A673 (cell line): ENCODE data around the gene KRT80. TPM values are rescaled to one million over a fixed set of nuclear protein-coding genes. Genes with fewer than 3 reads are reported as not detected.

ENCODE experiments used
- BruUV-seq: library from RNA; stranded (reverse); fragments of 400-500 nt; replicated peaks from 2 replicates; lab custom pipeline; 2021; lab: Mats Ljungman, UMichigan
- CTCF ChIA-PET: fragments of 300-600 bp; sonication (Branson Sonifier 250); formaldehyde crosslinking; loops from one replicate; lab custom pipeline; 2022; ENCODE audit warnings: antibody characterized with exemption; lab: Charles Lee
- POLR2A ChIA-PET: fragments of 300-600 bp; sonication (Branson Sonifier 250); formaldehyde crosslinking; loops from one replicate; lab custom pipeline; 2022; ENCODE audit warnings: antibody characterized with exemption; ENCODE audit not compliant: low non-redundant PET; lab: Charles Lee
- DNase-seq: peaks from one replicate; pipeline ENCODE4 v3.0.0-alpha.2; 2015; ENCODE audit warnings: low spot score
- H3K27ac ChIP-seq: fragments of 200-600 bp; sonication (generic); 2 replicates; pipeline ENCODE4 v1.5.1; 2016; ENCODE audit warnings: mixed run types, low read depth, mild to moderate bottlenecking, mixed read lengths, antibody characterized with exemption, low read length; ENCODE audit not compliant: poor library complexity, severe bottlenecking
- H3K27me3 ChIP-seq: fragments of 200-600 bp; sonication (generic); replicated peaks from 2 replicates; pipeline ENCODE4 v1.6.1; 2017; ENCODE audit warnings: mixed run types, low read depth, mild to moderate bottlenecking, mixed read lengths, antibody characterized with exemption, low read length; ENCODE audit not compliant: insufficient read depth, poor library complexity
- H3K36me3 ChIP-seq: fragments of 200-600 bp; sonication (generic); 2 replicates; pipeline ENCODE4 v1.6.1; 2016; ENCODE audit warnings: mixed run types, mild to moderate bottlenecking, mixed read lengths, antibody characterized with exemption, low read length; ENCODE audit not compliant: insufficient read depth, poor library complexity, severe bottlenecking
- H3K4me1 ChIP-seq: fragments of 200-600 bp; sonication (generic); 2 replicates; pipeline ENCODE4 v1.6.1; 2017; ENCODE audit warnings: mixed run types, mild to moderate bottlenecking, mixed read lengths, antibody characterized with exemption, low read length; ENCODE audit not compliant: insufficient read depth, poor library complexity, severe bottlenecking
- H3K4me3 ChIP-seq: fragments of 200-600 bp; sonication (generic); 2 replicates; pipeline ENCODE4 v1.5.1; 2016; ENCODE audit warnings: low read depth, mixed run types, mild to moderate bottlenecking, mixed read lengths, low read length; ENCODE audit not compliant: poor library complexity, severe bottlenecking
- H3K9me3 ChIP-seq: fragments of 200-600 bp; sonication (generic); 2 replicates; pipeline ENCODE4 v1.6.1; 2016; ENCODE audit warnings: mixed run types, low read depth, mild to moderate bottlenecking, mixed read lengths, antibody characterized with exemption, low read length; ENCODE audit not compliant: poor library complexity, severe bottlenecking
- EZH2 ChIP-seq: fragments of 200-600 bp; sonication (generic); IDR thresholded peaks from 2 replicates; pipeline ENCODE4 v1.6.1; 2017; ENCODE audit warnings: borderline replicate concordance, low read depth, mild to moderate bottlenecking, mixed read lengths, antibody characterized with exemption, low read length; ENCODE audit not compliant: poor library complexity, severe bottlenecking
- intact Hi-C: fragments of 100-400 bp; cut with micrococcal nuclease; formaldehyde crosslinking; loops from one replicate; pipeline ENCODE4 v1.10.0; 2022; ENCODE audit not compliant: unreplicated experiment
- total RNA-seq: library from RNA; stranded (reverse); gene quantifications from 2 replicates; pipeline ENCODE4 v1.2.3, GENCODE V29; 2021
- TF ChIP-seq, protein P1 (sequence below): fragments of 300-800, 200-600 bp; sonication (generic); conservative IDR thresholded peaks from 2 replicates; pipeline ENCODE4 v1.5.1; 2017; ENCODE audit warnings: low read depth, mild to moderate bottlenecking, antibody characterized with exemption, low read length, moderate library complexity, mixed read lengths

KRT80 gene
- total RNA-seq, 1 experiment from 2014 or later: 1.0 TPM

GRCh38 chr12:52157566-52158150 is 34.2 kb downstream of the KRT80 start:
- H3K36me3 ChIP-seq: no peaks in the 10 kb centered on the region
- no peak for TF ChIP-seq EZH2
- TF ChIP-seq, protein P1, sequence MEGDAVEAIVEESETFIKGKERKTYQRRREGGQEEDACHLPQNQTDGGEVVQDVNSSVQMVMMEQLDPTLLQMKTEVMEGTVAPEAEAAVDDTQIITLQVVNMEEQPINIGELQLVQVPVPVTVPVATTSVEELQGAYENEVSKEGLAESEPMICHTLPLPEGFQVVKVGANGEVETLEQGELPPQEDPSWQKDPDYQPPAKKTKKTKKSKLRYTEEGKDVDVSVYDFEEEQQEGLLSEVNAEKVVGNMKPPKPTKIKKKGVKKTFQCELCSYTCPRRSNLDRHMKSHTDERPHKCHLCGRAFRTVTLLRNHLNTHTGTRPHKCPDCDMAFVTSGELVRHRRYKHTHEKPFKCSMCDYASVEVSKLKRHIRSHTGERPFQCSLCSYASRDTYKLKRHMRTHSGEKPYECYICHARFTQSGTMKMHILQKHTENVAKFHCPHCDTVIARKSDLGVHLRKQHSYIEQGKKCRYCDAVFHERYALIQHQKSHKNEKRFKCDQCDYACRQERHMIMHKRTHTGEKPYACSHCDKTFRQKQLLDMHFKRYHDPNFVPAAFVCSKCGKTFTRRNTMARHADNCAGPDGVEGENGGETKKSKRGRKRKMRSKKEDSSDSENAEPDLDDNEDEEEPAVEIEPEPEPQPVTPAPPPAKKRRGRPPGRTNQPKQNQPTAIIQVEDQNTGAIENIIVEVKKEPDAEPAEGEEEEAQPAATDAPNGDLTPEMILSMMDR: no peak
- BruUV-seq: no TSS peak
- DNase-seq: no peak
- POLR2A ChIA-PET: no interaction called here
- CTCF ChIA-PET: interaction anchor here (0.6 to 1.9 kb wide), 4 partner anchors 162 to 722 kb away, joined by 3 to 6 read pairs (median 4); no protein-coding TSS in a partner anchor
- H3K27me3 ChIP-seq: no peaks in the 10 kb centered on the region
- no peak overlapping the region for H3K27ac ChIP-seq
- intact Hi-C loops: loop anchor here (2.0 to 10.0 kb wide), 3 partner anchors 427 to 825 kb away; no protein-coding TSS in a partner anchor
- no peaks in the 10 kb centered on the region for H3K9me3 ChIP-seq
- H3K4me1 ChIP-seq: no peaks in the 10 kb centered on the region
- H3K4me3 ChIP-seq: no peak overlapping the region

DNA sequence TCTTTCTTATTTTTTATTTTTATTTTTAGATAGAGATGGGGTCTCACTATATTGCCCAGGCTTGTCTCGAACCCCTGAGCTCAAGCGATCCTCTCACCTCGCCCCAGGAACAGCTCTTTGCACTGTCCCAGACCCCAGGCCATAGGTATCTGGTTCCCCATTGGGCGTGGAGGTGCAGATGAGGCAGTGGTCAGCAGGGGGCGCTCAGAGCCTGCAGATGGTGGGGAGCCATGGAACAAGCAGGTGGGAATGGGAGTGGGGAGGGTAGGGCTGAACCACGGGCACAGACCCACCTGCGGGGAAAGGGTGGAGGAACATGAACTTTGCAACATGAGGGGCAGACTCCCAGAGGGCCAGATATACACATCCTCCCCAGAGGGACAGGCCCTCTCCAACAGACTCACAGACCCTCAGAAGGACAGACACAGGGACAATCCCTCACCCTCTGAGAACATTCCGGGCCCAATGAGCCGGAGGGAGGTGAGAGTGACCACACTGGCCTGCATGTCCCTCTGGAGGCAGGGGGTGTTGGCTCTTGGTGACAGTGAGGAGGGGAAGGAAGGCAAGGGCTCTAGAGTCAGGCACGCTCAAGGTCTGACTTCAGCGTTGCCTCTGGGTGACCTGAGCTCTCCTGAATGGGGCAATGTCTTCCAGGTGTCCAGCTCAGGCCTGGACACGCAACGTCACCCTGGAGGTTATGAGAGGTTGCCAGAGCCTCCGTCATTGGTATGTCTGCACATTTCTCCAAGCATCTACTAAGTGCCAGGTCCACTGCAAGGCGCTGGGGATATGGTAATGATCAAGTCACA is 34.9 kb downstream of the KRT80 start:
- DNase-seq: peak; percentile 74
- Histone ChIP-seq H3K27me3 (no peaks in the 10 kb centered on the region), H3K36me3 (no peaks in the 10 kb centered on the region), H3K4me1 (no peaks in the 10 kb centered on the region), H3K9me3 (no peaks in the 10 kb centered on the region), H3K27ac (no peak overlapping the region), H3K4me3 (no peak overlapping the region)
- POLR2A ChIA-PET: no interaction called here
- no TSS peak for BruUV-seq
- intact Hi-C loops: loop anchor here (1.0 to 10.0 kb wide), 4 partner anchors 170 to 825 kb away; no protein-coding TSS in a partner anchor
- TF ChIP-seq, protein P1: peak; percentile 99
- TF ChIP-seq EZH2: no peak
- CTCF ChIA-PET: interaction anchor here (0.6 to 1.9 kb wide), 4 partner anchors 56 to 722 kb away, joined by 3 to 6 read pairs (median 6); no protein-coding TSS in a partner anchor

GRCh38 chr12:52156311-52156710 is 35.5 kb downstream of the KRT80 start:
- ChIA-PET POLR2A (no interaction called here), CTCF (interaction anchor here (0.6 to 1.9 kb wide), 3 partner anchors 57 to 723 kb away, joined by 3 to 6 read pairs (median 6); no protein-coding TSS in a partner anchor)
- Histone ChIP-seq H3K27me3 (no peaks in the 10 kb centered on the region), H3K4me3 (no peak overlapping the region), H3K4me1 (no peaks in the 10 kb centered on the region), H3K27ac (no peak overlapping the region), H3K9me3 (no peaks in the 10 kb centered on the region), H3K36me3 (no peaks in the 10 kb centered on the region)
- DNase-seq: no peak
- intact Hi-C loops: loop anchor here (1.0 to 10.0 kb wide), 4 partner anchors 171 to 826 kb away; no protein-coding TSS in a partner anchor
- TF ChIP-seq, protein P1: no peak
- TF ChIP-seq EZH2: no peak
- no TSS peak for BruUV-seq
